HG03103 (cell line): ENCODE results near the gene LAPTM4A.

Experiments
- ATAC-seq: cut with Tn5 transposase; IDR thresholded peaks from one replicate; pipeline ENCODE4 v1.9.1; 2021; ENCODE audit warnings: low read depth; ENCODE audit not compliant: unreplicated experiment

The LAPTM4A gene

GRCh38 chr2:20025065-20025786, 26.2 kb downstream of the LAPTM4A start:
- no peak for ATAC-seq

DNA sequence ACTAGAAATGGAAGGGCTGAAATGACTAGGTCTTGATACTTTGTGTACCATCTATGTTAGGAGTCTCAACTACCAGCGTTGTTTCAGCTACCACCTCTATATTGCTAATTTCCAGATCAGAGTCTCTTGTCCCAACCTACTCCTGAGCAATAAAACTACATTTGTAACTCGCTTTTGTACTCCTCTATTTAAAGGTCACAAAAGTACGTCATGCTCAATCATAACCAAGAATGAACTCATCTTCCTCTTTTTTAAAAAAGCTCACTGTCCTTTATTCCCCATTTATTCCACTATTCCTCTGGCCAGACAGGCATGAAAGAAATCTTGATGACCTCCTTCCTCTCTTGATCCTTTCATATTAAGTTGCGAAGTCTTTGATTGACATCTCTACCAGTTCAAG, 27.7 kb downstream of the LAPTM4A start:
- no peak for ATAC-seq

DNA sequence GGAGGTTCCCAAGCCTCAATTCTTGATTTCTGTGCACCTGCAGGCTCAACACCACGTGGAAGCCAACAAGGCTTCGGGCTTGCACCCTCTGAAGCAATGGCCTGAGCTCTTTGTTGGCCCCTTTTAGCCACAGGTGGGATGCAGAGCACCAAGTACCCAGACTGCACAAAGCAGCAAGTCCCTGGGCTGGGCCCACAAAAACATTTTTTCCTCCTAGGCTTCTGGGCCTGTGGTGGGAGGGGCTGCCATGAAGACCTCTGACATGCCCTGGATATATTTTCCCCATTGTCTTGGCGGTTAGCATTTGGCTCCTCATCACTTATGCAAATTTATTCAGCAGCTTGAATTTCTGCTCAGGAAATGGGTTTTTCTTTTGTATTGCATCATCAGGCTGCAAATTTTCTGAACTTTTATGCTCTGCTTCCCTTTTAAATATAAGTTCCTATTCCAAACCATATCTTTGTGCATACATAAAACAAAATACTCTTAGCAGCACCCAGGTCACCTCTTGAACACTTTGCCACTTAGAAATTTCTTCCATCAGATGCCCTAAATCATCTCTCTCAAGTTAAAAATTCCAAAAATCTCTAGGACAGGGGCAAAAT, 29.9 kb downstream of the LAPTM4A start:
- ATAC-seq, result no peak

DNA sequence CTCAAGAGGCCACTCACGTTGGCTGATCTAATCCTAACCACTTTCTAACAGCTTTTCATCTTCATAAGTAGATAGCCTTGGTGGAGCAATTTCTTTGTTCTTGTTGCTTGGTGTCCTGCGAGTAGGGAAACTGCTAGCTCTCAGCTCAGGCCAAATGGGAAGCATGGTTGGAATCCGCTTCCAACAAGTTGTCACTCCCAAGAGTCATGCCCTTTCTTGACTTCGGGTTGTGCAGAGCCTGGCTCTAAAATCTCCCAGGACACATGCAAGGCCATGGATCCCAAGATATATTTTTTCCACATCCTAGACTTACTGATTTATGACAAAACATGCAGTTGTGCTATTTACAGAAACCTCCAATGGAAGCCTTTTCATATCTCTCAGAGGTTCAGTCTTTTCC, 31.7 kb downstream of the LAPTM4A start:
- ATAC-seq, result no peak

- ATAC-seq, result no peak
These were observed 32.8 kb downstream of the LAPTM4A start for GRCh38 chr2:20018601-20019152.

DNA sequence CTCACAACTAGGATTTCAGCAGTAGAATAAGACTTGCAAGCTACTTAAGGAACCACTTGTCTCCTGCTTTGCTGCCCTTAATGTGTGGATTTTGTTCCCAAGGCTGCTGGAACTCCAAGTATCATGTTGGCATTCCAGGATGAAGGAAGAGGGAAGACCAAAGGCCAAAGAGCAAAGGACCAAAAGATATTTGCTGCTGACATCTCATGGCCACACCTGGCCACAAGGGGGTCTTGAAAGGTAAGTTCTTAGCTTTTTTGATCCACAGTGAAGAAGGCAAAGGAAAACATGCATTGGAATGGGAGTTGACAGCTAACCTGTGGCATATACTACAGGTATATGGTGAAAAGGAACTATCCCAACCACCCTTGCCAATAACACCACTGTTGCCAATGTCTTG, 35.1 kb downstream of the LAPTM4A start:
- ATAC-seq, result no peak

DNA sequence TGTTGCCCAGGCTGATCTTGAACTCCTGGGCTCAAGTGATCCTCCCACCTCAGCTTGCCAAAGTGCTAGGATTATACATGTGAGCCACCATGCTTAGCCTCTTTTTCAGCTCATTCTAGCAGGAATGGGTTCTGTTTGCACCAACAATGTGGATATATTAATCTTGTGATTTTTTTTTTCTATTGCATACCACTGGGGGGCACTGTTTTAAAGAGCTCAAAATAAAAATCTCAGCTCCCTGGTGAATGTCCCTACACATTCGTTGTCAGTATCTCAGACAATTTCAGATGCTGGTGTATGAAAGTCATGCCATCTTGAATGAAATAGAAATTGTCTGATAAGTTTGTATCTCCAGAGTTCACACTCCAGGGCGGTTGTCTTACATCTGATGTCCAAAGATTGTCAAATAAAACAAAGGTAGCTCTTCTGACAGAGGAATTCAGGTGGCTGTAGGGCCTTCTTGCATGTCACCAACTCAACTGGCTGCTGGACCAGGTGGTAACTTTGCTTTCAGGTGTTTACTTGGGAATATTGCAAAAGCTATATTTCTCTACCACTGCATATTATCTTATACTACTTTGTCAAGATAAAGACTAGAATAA, 35.8 kb downstream of the LAPTM4A start:
- ATAC-seq, result no peak

DNA sequence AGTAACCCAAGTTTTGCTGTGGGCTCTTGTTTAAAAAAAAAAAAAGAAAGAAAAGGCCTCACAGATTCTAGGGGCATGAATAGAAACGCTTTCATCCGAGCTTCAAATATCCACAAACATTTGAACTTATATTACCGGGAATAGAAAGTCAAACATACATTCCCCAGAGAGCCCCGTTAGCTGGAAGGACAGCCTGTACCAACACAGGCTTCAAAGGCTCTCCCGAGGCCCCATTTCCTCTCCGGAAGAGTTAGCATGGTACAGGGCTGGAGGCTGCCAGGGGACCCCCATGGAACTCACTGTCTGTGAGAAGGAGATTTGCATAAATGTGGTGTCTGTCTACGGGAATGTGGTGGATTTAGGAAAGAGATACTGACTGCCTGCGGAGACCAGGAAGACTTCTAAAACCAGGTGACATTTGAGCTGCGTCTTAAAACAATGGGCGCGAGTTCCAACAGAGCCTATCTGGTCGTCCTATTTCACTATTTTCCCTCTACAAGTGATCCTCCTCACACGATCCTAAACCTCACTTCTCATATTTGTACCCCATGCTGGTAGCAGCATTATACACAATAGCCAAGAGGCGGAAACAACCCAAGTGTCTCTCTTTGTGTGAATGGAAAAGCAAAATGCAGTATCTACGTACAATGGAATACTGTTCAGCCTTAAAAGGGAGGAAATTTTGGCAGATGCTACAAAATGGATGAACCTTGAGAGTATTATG, 38.1 kb downstream of the LAPTM4A start:
- no peak for ATAC-seq

- no peak for ATAC-seq
These were observed 38.9 kb downstream of the LAPTM4A start, which contains the start of gene MATN3 for GRCh38 chr2:20012282-20013125. Gene MATN3 (minus strand): TSS chr2:20012668. CDS start chr2:20012631, 37 bp downstream.

GRCh38 chr2:20012032-20012281, 39.5 kb downstream of the LAPTM4A start:
- no peak for ATAC-seq

- no peak for ATAC-seq
These were observed 40.0 kb downstream of the LAPTM4A start for GRCh38 chr2:20011276-20012031.

DNA sequence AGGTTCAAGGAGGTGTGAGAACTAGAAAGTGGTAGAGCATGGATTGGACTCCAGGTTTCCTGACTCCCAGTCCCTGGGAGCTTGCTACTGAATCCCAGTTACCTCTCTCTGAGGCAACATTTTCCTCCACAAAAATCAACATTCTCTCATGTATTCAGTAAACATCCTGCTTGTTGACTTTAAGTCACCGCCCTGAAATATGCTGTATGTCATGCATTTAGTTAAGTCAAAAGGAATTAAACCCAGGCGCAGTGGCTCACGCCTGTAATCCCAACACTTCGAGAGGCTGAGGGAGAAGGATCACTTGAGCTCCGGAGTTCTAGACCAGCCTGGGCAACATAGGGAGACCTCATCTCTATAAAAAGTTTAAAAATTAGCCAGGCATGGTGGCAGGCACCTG, 42.7 kb downstream of the LAPTM4A start:
- ATAC-seq, result no peak

- ATAC-seq, result no peak
These were observed 45.4 kb downstream of the LAPTM4A start for GRCh38 chr2:20005891-20006470.

DNA sequence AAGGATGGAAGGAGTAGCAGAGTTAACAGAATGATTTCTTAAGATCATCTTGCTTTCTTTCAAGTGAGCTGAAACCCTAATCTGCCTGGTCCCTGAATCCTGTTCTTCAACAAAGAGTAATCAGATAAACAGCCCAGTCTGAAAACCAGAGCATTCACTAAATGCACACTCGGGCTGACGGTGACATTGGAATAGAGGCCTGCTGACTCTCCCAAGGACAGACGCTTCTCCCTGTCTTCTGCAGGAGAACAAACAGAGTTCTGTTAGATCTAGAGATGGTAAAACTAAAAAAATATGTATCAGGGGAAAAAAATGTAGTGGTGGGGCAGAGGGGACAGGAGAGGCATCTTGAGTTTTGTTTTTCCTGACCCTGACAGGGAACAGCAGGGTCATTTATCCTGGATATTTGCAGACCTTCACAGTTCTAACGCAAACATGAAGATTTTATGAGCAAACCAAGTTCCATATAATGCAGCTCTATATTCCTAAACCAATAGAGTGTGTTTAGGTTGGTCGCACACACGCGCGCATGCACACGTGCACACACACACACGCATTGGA, 46.3 kb downstream of the LAPTM4A start:
- no peak for ATAC-seq

GRCh38 chr2:20001361-20001863, 50.0 kb downstream of the LAPTM4A start:
- no peak for ATAC-seq

DNA sequence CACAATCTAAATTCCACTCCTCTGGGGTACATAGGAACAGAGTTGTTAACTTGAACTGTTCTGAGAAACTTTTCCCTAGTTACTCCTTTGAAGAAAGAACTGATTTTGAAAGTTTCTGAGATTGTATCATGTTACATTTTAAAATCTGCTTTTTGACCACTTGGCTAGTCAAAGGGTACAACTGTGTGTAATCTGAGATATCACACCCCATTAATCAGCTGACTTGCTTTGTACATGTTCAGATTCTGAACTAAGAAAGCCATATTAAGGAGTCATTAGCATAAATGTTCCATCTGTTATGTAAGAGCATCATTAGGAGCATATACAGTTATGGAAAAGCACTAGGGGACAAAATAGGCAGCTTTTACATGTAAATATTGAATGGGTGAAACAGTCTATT, 57.7 kb downstream of the LAPTM4A start:
- ATAC-seq, result no peak

- no peak for ATAC-seq
These were observed 59.5 kb downstream of the LAPTM4A start for GRCh38 chr2:19991895-19992294.

DNA sequence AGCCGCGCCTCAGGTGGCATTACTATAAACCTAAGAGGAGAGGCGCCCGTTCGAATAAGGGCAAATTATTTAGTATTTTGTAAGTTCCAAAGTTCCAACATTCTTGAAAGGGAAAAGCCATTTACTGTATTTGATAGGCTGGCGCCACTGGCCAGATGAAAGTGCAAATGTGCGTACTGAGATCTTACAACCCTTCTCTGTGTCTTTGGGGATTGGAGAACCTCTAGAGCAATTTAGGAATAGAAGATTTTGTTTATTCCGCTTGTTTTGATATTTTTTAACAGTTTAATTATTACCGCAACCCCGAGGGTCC, 61.1 kb downstream of the LAPTM4A start:
- no peak for ATAC-seq
